GM12874 (cell line): ENCODE data around the gene SERGEF.

Source experiments
- TF ChIP-seq, protein P1 (sequence below): IDR thresholded peaks from 2 replicates; pipeline ENCODE4 v1.5.1; 2011; ENCODE audit warnings: low read depth, mild to moderate bottlenecking, control low read depth, low read length, moderate library complexity; ENCODE audit not compliant: insufficient read depth

SERGEF gene

GRCh38 chr11:17763244-17763643 lies 249.6 kb downstream of the SERGEF start:
- TF ChIP-seq, protein P1, sequence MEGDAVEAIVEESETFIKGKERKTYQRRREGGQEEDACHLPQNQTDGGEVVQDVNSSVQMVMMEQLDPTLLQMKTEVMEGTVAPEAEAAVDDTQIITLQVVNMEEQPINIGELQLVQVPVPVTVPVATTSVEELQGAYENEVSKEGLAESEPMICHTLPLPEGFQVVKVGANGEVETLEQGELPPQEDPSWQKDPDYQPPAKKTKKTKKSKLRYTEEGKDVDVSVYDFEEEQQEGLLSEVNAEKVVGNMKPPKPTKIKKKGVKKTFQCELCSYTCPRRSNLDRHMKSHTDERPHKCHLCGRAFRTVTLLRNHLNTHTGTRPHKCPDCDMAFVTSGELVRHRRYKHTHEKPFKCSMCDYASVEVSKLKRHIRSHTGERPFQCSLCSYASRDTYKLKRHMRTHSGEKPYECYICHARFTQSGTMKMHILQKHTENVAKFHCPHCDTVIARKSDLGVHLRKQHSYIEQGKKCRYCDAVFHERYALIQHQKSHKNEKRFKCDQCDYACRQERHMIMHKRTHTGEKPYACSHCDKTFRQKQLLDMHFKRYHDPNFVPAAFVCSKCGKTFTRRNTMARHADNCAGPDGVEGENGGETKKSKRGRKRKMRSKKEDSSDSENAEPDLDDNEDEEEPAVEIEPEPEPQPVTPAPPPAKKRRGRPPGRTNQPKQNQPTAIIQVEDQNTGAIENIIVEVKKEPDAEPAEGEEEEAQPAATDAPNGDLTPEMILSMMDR = no peak

GRCh38 chr11:17762309-17762974 lies 250.4 kb downstream of the SERGEF start:
- TF ChIP-seq, protein P1 = 0 out of 2 replicates have a peak, but pooled peaks have one; percentile 17

DNA sequence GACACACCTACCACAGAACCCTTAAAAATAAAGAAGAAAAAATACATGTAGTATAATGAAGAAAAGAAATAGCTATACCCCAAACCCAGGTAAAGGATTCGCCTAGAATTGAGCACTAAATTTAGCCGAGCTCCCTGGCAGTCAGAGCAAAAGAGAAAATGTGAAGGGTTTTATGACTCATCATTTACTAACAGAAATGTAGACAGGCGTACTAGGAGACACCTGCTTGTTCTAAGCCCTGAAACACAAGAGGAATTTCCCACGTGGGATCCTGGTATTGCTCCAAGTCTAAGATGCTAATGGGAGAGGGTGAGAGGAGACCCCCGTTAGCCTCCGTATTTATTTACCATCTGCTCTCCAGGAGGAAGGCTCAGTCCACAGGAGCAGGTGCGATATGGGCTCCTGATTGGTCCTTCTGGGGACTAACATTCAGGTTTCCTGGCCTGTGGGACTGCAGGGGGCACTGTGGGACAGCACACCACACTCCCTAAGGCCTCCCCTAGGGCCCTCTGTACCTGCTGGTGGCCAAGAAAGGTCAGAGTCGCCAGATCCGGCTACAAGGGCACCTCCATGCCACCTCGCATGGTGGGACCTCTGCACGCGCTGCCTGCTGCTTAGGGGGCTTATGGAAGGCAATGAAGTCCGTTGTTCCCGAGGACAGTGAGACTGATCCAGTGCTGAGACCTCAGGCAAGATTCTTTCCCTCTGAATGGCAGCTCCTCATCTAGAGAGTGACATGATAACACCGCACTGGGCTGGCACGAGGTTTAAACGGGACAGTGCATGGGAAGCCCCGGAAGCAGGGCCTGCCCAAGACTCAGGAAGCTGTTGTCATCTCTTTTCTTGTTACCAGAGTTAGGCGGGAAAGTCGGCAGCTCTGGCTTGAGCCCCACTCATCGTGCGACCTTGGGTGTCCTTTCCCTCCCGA lies 252.5 kb downstream of the SERGEF start:
- TF ChIP-seq, protein P1 = peak; percentile 72

DNA sequence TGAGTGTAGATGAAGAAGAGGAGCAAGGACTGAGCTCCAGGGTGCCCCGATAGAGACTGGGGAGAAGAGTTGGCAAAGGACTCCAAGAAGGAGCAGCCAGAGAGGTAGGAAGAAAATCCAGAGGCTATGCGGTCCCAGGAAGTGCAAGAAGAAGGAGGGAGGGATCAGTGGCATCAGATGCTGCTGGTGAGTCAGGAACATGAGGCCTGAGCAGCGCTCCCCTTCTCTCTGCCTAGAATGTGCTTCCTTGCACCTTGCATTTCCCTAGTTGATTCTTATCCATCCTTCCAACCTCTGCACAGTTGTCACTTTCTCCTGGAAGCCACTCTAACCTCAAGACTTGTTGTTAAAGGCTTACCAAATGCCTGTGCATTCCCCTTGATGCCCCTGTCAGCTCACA lies 257.0 kb downstream of the SERGEF start:
- TF ChIP-seq, protein P1 = no peak

- TF ChIP-seq, protein P1 = no peak
Observed at GRCh38 chr11:17753641-17754040, 259.2 kb downstream of the SERGEF start.

DNA sequence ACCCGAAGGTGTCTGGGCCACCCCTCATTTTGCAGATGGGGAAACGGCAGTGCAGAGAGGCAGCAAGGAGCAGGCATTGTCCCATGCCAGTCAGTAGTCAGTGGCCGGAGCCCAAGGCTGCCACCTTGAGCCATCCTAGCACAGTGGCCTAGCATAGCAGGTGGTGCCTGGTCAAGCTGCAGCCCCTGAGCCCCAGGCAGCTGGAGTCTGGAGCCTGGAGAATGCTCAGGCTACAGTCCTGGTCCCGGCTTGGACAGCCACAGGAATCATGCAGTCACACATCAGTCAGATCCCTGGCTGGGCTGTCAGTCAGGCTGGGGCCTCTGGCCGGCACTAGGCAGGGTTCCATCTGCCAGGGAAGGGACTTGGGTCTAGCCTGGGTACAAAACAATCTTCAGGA lies 259.7 kb downstream of the SERGEF start:
- TF ChIP-seq, protein P1 = no peak

GRCh38 chr11:17752144-17752543 lies 260.7 kb downstream of the SERGEF start:
- TF ChIP-seq, protein P1 = no peak
